Measurements from ENCODE around the gene SLC9A1. TPM values are rescaled to one million over a fixed set of nuclear protein-coding genes. Genes with fewer than 3 reads are reported as not detected.

The SLC9A1 gene
- total RNA-seq, 4 donors from 2014 or later, result 18.1 to 28.1 (median 25.2) TPM

DNA sequence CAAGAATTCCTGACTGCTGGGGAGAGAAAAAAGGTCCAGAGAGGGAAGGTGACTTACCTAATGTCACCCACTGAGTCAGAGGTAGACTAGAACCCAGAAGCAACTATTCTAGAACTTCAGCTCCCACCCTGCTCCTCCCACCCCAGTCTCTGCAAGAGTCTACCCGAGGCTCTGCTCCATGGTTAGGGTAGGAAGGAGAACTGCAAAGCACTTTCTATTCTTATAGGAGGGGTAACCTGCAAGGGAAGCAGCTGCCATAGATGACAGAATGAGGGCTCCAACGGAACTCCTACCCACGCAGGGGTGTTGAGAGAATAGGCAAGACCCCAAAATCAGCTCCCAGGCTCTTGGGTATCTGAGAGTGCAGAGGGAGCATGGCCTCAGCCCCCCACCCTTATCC is 4.3 kb downstream of the SLC9A1 start:
- H3K4me3 ChIP-seq, result no peak overlapping the region
- H3K9me3 ChIP-seq, result no peaks in the 10 kb centered on the region
- H3K36me3 ChIP-seq, result no peaks in the 10 kb centered on the region
- peaks cover 74% of the 10 kb centered on the region for H3K4me1 ChIP-seq
- TF ChIP-seq EP300 (IDR thresholded peaks at IDR 0.05) (no peak), POLR2A (IDR thresholded peaks at IDR 0.05) (no peak), POLR2AphosphoS5 (IDR thresholded peaks at IDR 0.05) (no peak)
- TF ChIP-seq, protein P1, sequence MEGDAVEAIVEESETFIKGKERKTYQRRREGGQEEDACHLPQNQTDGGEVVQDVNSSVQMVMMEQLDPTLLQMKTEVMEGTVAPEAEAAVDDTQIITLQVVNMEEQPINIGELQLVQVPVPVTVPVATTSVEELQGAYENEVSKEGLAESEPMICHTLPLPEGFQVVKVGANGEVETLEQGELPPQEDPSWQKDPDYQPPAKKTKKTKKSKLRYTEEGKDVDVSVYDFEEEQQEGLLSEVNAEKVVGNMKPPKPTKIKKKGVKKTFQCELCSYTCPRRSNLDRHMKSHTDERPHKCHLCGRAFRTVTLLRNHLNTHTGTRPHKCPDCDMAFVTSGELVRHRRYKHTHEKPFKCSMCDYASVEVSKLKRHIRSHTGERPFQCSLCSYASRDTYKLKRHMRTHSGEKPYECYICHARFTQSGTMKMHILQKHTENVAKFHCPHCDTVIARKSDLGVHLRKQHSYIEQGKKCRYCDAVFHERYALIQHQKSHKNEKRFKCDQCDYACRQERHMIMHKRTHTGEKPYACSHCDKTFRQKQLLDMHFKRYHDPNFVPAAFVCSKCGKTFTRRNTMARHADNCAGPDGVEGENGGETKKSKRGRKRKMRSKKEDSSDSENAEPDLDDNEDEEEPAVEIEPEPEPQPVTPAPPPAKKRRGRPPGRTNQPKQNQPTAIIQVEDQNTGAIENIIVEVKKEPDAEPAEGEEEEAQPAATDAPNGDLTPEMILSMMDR (IDR thresholded peaks at IDR 0.05), result no peak
- no peak for DNase-seq (ENCODE audit: low spot score in 2 of 2)
- H3K27me3 ChIP-seq, result no peaks in the 10 kb centered on the region
- peak overlapping the region; percentile 60 for H3K27ac ChIP-seq
- WGBS, result 93% methylated on average over 3 of the region's 3 CpGs

DNA sequence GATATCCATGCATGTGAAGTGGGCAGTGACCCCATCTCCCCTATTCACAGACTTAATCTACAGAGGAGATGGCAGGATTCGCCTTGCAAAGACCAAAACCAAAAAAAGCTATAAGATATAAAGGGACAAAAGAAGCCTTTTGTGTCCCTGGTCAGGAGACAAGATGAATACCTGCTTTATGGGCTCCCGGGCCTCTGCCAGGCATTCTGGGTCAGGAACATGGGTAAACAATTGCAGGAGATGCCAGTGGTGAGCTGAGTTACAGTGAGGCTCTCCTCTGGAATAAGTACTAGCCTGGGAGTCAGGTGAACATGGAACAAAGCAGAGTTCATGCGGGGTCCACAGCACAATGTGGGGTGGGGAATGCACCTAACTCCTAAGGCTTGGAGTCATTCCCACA is 4.7 kb downstream of the SLC9A1 start:
- peaks cover 77% of the 10 kb centered on the region for H3K4me1 ChIP-seq
- DNase-seq (ENCODE audit: low spot score in 2 of 2), result no peak
- TF ChIP-seq POLR2AphosphoS5 (IDR thresholded peaks at IDR 0.05) (no peak), POLR2A (IDR thresholded peaks at IDR 0.05) (no peak), EP300 (IDR thresholded peaks at IDR 0.05) (no peak)
- TF ChIP-seq, protein P1 (IDR thresholded peaks at IDR 0.05), result no peak
- H3K27ac ChIP-seq, result peak overlapping the region; percentile 41
- no peak overlapping the region for H3K4me3 ChIP-seq
- no peaks in the 10 kb centered on the region for H3K9me3 ChIP-seq
- no peaks in the 10 kb centered on the region for H3K27me3 ChIP-seq
- H3K36me3 ChIP-seq, result no peaks in the 10 kb centered on the region
- WGBS, result 82% methylated on average over 3 of the region's 3 CpGs

DNA sequence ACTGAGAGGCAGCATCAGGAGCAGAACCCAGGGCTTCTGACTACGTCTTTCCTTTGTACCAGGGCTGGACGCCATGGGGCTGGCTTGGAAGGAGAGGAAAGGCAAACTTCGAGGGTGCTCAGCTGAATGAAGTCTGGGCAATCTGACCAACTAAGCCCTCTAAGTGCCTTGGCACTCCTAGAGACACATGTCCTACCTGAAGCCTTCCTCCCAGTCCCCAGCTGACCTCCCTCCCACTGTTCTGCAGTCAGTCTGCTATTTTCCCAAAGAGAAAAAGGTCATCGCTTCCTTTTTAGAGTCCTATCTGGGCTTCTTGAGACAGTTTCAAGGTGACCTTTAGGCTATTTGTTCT is 5.2 kb downstream of the SLC9A1 start:
- WGBS, result 94% methylated on average over 4 of the region's 4 CpGs
- TF ChIP-seq POLR2A (IDR thresholded peaks at IDR 0.05) (no peak), EP300 (IDR thresholded peaks at IDR 0.05) (no peak), POLR2AphosphoS5 (IDR thresholded peaks at IDR 0.05) (no peak)
- TF ChIP-seq, protein P1 (IDR thresholded peaks at IDR 0.05), result no peak
- Histone ChIP-seq H3K36me3 (no peaks in the 10 kb centered on the region), H3K4me3 (no peak overlapping the region), H3K27ac (peak overlapping the region; percentile 41), H3K27me3 (no peaks in the 10 kb centered on the region), H3K9me3 (no peaks in the 10 kb centered on the region), H3K4me1 (peaks cover 80% of the 10 kb centered on the region)
- no peak for DNase-seq (ENCODE audit: low spot score in 2 of 2)

DNA sequence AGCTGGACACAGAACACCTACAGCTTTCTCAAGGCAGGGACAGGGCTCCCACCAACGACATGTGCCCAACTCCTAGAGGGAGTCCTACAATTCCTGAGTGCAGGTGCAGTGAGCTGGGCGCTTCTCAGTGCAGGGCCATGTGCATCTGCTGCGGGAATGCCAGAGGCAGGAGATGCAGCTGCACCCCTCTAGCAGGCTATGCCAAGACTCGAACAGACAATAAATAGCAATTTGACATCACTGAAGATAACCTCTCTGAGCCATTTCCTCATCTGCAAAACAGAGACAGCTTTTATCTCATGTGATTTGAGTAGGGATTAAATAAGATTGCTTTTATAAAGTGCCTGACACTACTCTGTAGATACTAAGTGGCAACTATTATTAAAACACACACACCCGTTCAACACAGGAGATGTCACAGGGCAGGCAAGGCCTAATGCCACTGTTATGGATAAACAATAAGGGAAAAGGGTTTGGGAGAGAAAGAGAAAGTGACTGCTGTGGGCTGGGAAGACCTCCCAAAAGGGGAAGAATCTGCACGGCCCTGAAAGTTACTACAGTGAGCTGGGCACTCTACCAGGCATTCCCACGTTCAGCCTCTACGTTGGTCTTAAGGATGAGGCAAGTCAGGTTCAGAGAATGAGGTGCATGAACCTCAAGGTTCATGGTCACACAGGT is 5.7 kb downstream of the SLC9A1 start:
- no peaks in the 10 kb centered on the region for H3K9me3 ChIP-seq
- H3K36me3 ChIP-seq, result no peaks in the 10 kb centered on the region
- peaks cover 81% of the 10 kb centered on the region for H3K4me1 ChIP-seq
- TF ChIP-seq POLR2A (IDR thresholded peaks at IDR 0.05), result no peak
- no peak for DNase-seq (ENCODE audit: low spot score in 2 of 2)
- H3K27me3 ChIP-seq, result no peaks in the 10 kb centered on the region
- 56% methylated on average over 8 of the region's 8 CpGs for WGBS
- H3K27ac ChIP-seq, result peak overlapping the region; percentile 41
- H3K4me3 ChIP-seq, result no peak overlapping the region

DNA sequence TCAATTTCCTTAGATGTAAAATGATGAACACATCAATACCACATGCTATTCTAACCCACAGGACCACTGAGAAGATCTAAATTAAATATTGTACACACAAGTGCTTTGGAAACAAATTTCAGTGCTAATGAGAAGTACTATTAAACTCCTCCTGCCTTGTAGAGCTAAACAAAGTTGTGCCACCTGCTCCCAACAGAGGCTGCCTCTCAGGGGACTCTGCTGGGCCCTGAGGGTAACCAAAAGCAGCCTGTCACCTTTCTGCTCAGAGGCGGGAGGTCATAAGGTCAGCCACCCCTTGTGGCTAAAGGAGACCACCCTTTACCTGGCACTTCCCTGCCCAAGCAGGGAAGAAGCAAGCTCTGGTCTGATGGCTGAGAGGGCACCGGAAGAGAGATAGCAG is 6.3 kb downstream of the SLC9A1 start:
- DNase-seq (ENCODE audit: low spot score in 2 of 2), result no peak
- H3K36me3 ChIP-seq, result no peaks in the 10 kb centered on the region
- no peaks in the 10 kb centered on the region for H3K9me3 ChIP-seq
- H3K27me3 ChIP-seq, result no peaks in the 10 kb centered on the region
- H3K27ac ChIP-seq, result no peak overlapping the region
- no peak overlapping the region for H3K4me3 ChIP-seq
- H3K4me1 ChIP-seq, result peaks cover 81% of the 10 kb centered on the region
- no peak for TF ChIP-seq EP300 (IDR thresholded peaks at IDR 0.05)
- no peak for TF ChIP-seq POLR2A (IDR thresholded peaks at IDR 0.05)
- TF ChIP-seq, protein P1 (IDR thresholded peaks at IDR 0.05), result no peak
- TF ChIP-seq POLR2AphosphoS5 (IDR thresholded peaks at IDR 0.05), result no peak
- 90% methylated on average over 2 of the region's 2 CpGs for WGBS
